Transverse colon (tissue), 3 donors: ENCODE results near the gene BMAL2.

Experiments used
- CTCF ChIP-seq, 5 experiments: fragments of 200-600 bp in 3 of 5; fragments of 450-650 bp in 2 of 5; sonication (generic) in 3 of 5; IDR thresholded peaks; 1 replicate in 2 of 5; 2 replicates in 3 of 5; pipeline ENCODE4 v1.5.1; 2016 to 2017; ENCODE audit warnings: antibody characterized with exemption in 5 of 5, inconsistent platforms in 3 of 5, mild to moderate bottlenecking in 2 of 5, moderate library complexity in 1 of 5
- POLR2A ChIP-seq: fragments of 450-650 bp; IDR thresholded peaks from one replicate; pipeline ENCODE4 v1.6.1; 2016; ENCODE audit warnings: antibody characterized with exemption, mild to moderate bottlenecking, moderate library complexity

GRCh38 chr12:27297566-27297965 is 35.1 kb upstream of the BMAL2 start:
- TF ChIP-seq CTCF (IDR thresholded peaks at IDR 0.05) (no peak), POLR2A (no peak)
